Smooth muscle cell (in vitro differentiated cells): ENCODE measurements around the gene BBX. TPM values are rescaled to one million over a fixed set of nuclear protein-coding genes. Genes with fewer than 3 reads are reported as not detected.

Experiments used
- DNase-seq: peaks from one replicate; lab custom pipeline; 2025; ENCODE audit not compliant: unreplicated experiment; lab: John Stamatoyannopoulos, UW
- H2AFZ ChIP-seq: fragments of 200-600 bp; sonication (generic); 2 replicates; pipeline ENCODE4 v1.6.0; 2016; ENCODE audit warnings: antibody characterized with exemption, low read depth, mild to moderate bottlenecking
- H3F3A ChIP-seq: fragments of 200-600 bp; sonication (generic); 2 replicates; pipeline ENCODE4 v1.6.0; 2017; ENCODE audit warnings: antibody characterized with exemption, low read depth
- H3K27ac ChIP-seq: fragments of 200-600 bp; sonication (generic); 2 replicates; pipeline ENCODE4 v1.5.1; 2016; ENCODE audit warnings: low read depth, mild to moderate bottlenecking
- H3K27me3 ChIP-seq: fragments of 200-600 bp; sonication (generic); 2 replicates; pipeline ENCODE4 v1.6.1; 2016; ENCODE audit warnings: low read depth, mild to moderate bottlenecking
- H3K36me3 ChIP-seq: fragments of 200-600 bp; sonication (generic); 2 replicates; pipeline ENCODE4 v1.5.1; 2016; ENCODE audit warnings: low read depth
- H3K4me1 ChIP-seq: fragments of 200-600 bp; sonication (generic); 2 replicates; pipeline ENCODE4 v1.5.1; 2016; ENCODE audit warnings: low read depth
- H3K4me2 ChIP-seq: fragments of 200-600 bp; sonication (generic); 2 replicates; pipeline ENCODE4 v1.6.0; 2016; ENCODE audit warnings: mild to moderate bottlenecking
- H3K4me3 ChIP-seq: fragments of 200-600 bp; sonication (generic); 2 replicates; pipeline ENCODE4 v1.5.1; 2016; ENCODE audit warnings: mild to moderate bottlenecking
- H3K79me2 ChIP-seq: fragments of 200-600 bp; sonication (generic); 2 replicates; pipeline ENCODE4 v1.6.0; 2016; ENCODE audit warnings: low read depth, mild to moderate bottlenecking
- H3K9ac ChIP-seq: fragments of 200-600 bp; sonication (generic); 2 replicates; pipeline ENCODE4 v1.6.0; 2016; ENCODE audit warnings: low read depth
- H3K9me3 ChIP-seq: fragments of 200-600 bp; sonication (generic); replicated peaks from 2 replicates; pipeline ENCODE4 v1.5.1; 2016; ENCODE audit warnings: low read depth
- H4K20me1 ChIP-seq: fragments of 200-600 bp; sonication (generic); 2 replicates; pipeline ENCODE4 v1.6.0; 2016; ENCODE audit warnings: low read depth
- WGBS: methylation state at CpG from one replicate; pipeline ENCODE4 v1.1.7; 2016; ENCODE audit warnings: low lambda C conversion rate; 5-methylcytosine and 5-hydroxymethylcytosine counted together
- polyA plus RNA-seq: library from polyadenylated mRNA; unstranded; fragments of >200 nt; fragmentation: Nextera tagmentation; extraction: Ambion mirVana; gene quantifications from 2 replicates; pipeline ENCODE4 v1.2.1, GENCODE V29; 2016
- total RNA-seq: library from RNA; depleted of rRNA; stranded (reverse); fragments of >200 nt; gene quantifications from 2 replicates; pipeline ENCODE4 v1.2.3, GENCODE V29; 2014
- TF ChIP-seq, protein P1 (sequence below): fragments of 200-600 bp; sonication (generic); IDR thresholded peaks from 2 replicates; pipeline ENCODE4 v1.5.1; 2017; ENCODE audit warnings: borderline replicate concordance, mild to moderate bottlenecking, antibody characterized with exemption; ENCODE audit not compliant: insufficient read depth, poor library complexity, severe bottlenecking

The BBX gene
- total and polyA plus RNA-seq, 2 experiments from 2014 or later, result 58.9 to 66.4 TPM

- no peaks in the 10 kb centered on the region for H3F3A ChIP-seq
- peaks cover 5% of the 10 kb centered on the region for H4K20me1 ChIP-seq
- no peak overlapping the region for H3K27ac ChIP-seq
- no peak overlapping the region for H3K4me3 ChIP-seq
- no peaks in the 10 kb centered on the region for H3K9me3 ChIP-seq
- no peak overlapping the region for H3K9ac ChIP-seq
- TF ChIP-seq, protein P1, sequence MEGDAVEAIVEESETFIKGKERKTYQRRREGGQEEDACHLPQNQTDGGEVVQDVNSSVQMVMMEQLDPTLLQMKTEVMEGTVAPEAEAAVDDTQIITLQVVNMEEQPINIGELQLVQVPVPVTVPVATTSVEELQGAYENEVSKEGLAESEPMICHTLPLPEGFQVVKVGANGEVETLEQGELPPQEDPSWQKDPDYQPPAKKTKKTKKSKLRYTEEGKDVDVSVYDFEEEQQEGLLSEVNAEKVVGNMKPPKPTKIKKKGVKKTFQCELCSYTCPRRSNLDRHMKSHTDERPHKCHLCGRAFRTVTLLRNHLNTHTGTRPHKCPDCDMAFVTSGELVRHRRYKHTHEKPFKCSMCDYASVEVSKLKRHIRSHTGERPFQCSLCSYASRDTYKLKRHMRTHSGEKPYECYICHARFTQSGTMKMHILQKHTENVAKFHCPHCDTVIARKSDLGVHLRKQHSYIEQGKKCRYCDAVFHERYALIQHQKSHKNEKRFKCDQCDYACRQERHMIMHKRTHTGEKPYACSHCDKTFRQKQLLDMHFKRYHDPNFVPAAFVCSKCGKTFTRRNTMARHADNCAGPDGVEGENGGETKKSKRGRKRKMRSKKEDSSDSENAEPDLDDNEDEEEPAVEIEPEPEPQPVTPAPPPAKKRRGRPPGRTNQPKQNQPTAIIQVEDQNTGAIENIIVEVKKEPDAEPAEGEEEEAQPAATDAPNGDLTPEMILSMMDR, result no peak
- H3K36me3 ChIP-seq, result peaks cover 11% of the 10 kb centered on the region
- DNase-seq, result no peak
- H3K4me1 ChIP-seq, result peaks cover 6% of the 10 kb centered on the region
- WGBS, result 95% methylated on average over 1 of the region's 1 CpG
- no peak overlapping the region for H3K4me2 ChIP-seq
- no peaks in the 10 kb centered on the region for H3K79me2 ChIP-seq
- no peaks in the 10 kb centered on the region for H3K27me3 ChIP-seq
- H2AFZ ChIP-seq, result no peak overlapping the region
Measured at GRCh38 chr3:107797586-107797985, 274.8 kb downstream of the BBX start.

DNA sequence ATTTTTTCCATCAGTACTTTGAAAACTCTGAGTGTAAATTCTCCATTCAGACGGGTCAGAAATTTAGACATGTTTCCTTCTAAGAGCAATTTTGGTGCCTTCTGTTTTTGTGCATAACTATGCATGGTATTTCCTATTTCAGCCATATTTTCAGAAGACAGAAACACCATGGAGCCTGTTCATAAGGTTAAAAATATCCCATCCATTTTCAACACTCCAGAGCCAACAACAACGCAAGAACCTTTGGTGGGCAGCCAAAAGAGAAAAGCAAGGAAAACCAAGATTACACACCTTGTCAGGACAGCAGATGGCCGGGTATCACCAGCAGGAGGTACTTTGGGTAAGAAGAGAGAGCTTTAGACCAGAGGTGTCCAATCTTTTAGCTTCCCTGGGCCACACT, 275.6 kb downstream of the BBX start:
- H3K9ac ChIP-seq, result no peak overlapping the region
- H3K9me3 ChIP-seq, result no peaks in the 10 kb centered on the region
- no peaks in the 10 kb centered on the region for H3K27me3 ChIP-seq
- H3K79me2 ChIP-seq, result no peaks in the 10 kb centered on the region
- H2AFZ ChIP-seq, result no peak overlapping the region
- DNase-seq, result no peak
- H3F3A ChIP-seq, result no peaks in the 10 kb centered on the region
- no peak overlapping the region for H3K27ac ChIP-seq
- peaks cover 6% of the 10 kb centered on the region for H3K4me1 ChIP-seq
- H3K4me3 ChIP-seq, result no peak overlapping the region
- H4K20me1 ChIP-seq, result peaks cover 5% of the 10 kb centered on the region
- peaks cover 11% of the 10 kb centered on the region for H3K36me3 ChIP-seq
- TF ChIP-seq, protein P1, result no peak
- 94% methylated on average over 3 of the region's 3 CpGs for WGBS
- no peak overlapping the region for H3K4me2 ChIP-seq

DNA sequence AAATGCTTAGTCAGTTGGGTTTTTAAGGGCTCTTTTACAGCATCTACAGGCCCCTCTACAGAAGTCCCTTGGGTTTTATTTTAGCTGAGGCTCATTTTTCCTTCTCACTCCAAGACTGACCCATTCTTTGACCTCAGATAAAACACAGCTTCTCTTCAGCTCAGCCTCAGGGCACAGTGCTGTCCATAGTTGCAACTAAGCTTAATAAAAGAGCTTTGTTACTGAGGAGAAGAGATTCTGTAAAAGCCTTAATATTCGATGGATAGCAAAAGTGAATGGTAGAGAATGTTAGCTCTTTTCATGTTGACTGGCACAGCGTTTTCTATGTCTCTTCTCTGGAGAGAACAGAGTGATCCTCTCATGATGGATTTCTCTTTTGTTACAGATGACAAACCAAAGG, 277.9 kb downstream of the BBX start:
- peaks cover 2% of the 10 kb centered on the region for H4K20me1 ChIP-seq
- H3K27ac ChIP-seq, result no peak overlapping the region
- peaks cover 6% of the 10 kb centered on the region for H3K36me3 ChIP-seq
- H3K27me3 ChIP-seq, result no peaks in the 10 kb centered on the region
- no peaks in the 10 kb centered on the region for H3K79me2 ChIP-seq
- H2AFZ ChIP-seq, result no peak overlapping the region
- 91% methylated on average over 2 of the region's 2 CpGs for WGBS
- no peak overlapping the region for H3K9ac ChIP-seq
- no peaks in the 10 kb centered on the region for H3K9me3 ChIP-seq
- no peaks in the 10 kb centered on the region for H3F3A ChIP-seq
- DNase-seq, result no peak
- TF ChIP-seq, protein P1, result no peak
- H3K4me3 ChIP-seq, result no peak overlapping the region
- H3K4me2 ChIP-seq, result no peak overlapping the region
- peaks cover 6% of the 10 kb centered on the region for H3K4me1 ChIP-seq

- Histone ChIP-seq H3K27me3 (no peaks in the 10 kb centered on the region), H3K4me1 (peaks cover 6% of the 10 kb centered on the region), H3K9ac (no peak overlapping the region), H3K36me3 (peaks cover 6% of the 10 kb centered on the region), H3K27ac (no peak overlapping the region), H3F3A (no peaks in the 10 kb centered on the region), H4K20me1 (no peaks in the 10 kb centered on the region), H3K4me2 (no peak overlapping the region), H3K9me3 (no peaks in the 10 kb centered on the region), H3K79me2 (no peaks in the 10 kb centered on the region), H2AFZ (no peak overlapping the region), H3K4me3 (no peak overlapping the region)
- TF ChIP-seq, protein P1, result no peak
- no peak for DNase-seq
- WGBS, result 94% methylated on average over 3 of the region's 3 CpGs
Measured at GRCh38 chr3:107803170-107803569, 280.4 kb downstream of the BBX start.
